OCI-LY1 (cell line): ENCODE measurements around the gene FGFR1OP2.

Experiments used
- CTCF ChIP-seq: fragments of 200-600 bp; sonication (generic), shearing (Covaris generic); IDR thresholded peaks from 2 replicates; pipeline ENCODE4 v1.5.1; 2017; ENCODE audit warnings: mild to moderate bottlenecking, antibody characterized with exemption, low read length, moderate library complexity, mixed read lengths
- EZH2 ChIP-seq: fragments of 200-600 bp; sonication (generic), shearing (Covaris generic); IDR thresholded peaks from 2 replicates; pipeline ENCODE4 v1.8.0; 2017; ENCODE audit warnings: borderline replicate concordance, mixed run types, mild to moderate bottlenecking, antibody characterized with exemption, low read length, moderate library complexity, mixed read lengths

- TF ChIP-seq CTCF (no peak), EZH2 (no peak)
These were observed 25.1 kb downstream of the FGFR1OP2 start for GRCh38 chr12:26963413-26963812.
